Mesothelial cell of epicardium (in vitro differentiated cells): Measurements from ENCODE around the gene EFHD2. TPM values are rescaled to one million over a fixed set of nuclear protein-coding genes. Genes with fewer than 3 reads are reported as not detected.

Source experiments
- DNase-seq, 2 experiments: peaks; one replicate each; pipeline ENCODE4 v3.0.0; 2021; ENCODE audit warnings: low spot score in 2 of 2; ENCODE audit not compliant: unreplicated experiment in 2 of 2
- H3K27ac Mint-ChIP-seq: 2 replicates; pipeline ENCODE4 v1.8.0; 2021; ENCODE audit warnings: mixed read lengths
- H3K27me3 Mint-ChIP-seq: 2 replicates; pipeline ENCODE4 v1.8.0; 2021; ENCODE audit warnings: low read depth, mixed read lengths
- H3K36me3 Mint-ChIP-seq: 2 replicates; pipeline ENCODE4 v1.8.0; 2021; ENCODE audit warnings: mixed read lengths
- H3K4me1 Mint-ChIP-seq: 2 replicates; pipeline ENCODE4 v1.8.0; 2021; ENCODE audit warnings: mixed read lengths
- H3K4me3 Mint-ChIP-seq: 2 replicates; pipeline ENCODE4 v1.8.0; 2021; ENCODE audit warnings: mild to moderate bottlenecking, moderate library complexity, mixed read lengths
- H3K9me3 Mint-ChIP-seq: 2 replicates; pipeline ENCODE4 v1.8.0; 2021; ENCODE audit warnings: mixed read lengths
- CTCF ChIP-seq: fragments of 200-600 bp; sonication (generic); IDR thresholded peaks from one replicate; pipeline ENCODE4 v1.5.0; 2021; ENCODE audit warnings: antibody characterized with exemption; ENCODE audit not compliant: unreplicated experiment
- total RNA-seq: library from RNA; stranded (reverse); gene quantifications from 3 replicates; pipeline ENCODE4 v1.2.1, GENCODE V29; 2021

EFHD2 gene
- total RNA-seq, 1 donor from 2014 or later, result 16.2 TPM

DNA sequence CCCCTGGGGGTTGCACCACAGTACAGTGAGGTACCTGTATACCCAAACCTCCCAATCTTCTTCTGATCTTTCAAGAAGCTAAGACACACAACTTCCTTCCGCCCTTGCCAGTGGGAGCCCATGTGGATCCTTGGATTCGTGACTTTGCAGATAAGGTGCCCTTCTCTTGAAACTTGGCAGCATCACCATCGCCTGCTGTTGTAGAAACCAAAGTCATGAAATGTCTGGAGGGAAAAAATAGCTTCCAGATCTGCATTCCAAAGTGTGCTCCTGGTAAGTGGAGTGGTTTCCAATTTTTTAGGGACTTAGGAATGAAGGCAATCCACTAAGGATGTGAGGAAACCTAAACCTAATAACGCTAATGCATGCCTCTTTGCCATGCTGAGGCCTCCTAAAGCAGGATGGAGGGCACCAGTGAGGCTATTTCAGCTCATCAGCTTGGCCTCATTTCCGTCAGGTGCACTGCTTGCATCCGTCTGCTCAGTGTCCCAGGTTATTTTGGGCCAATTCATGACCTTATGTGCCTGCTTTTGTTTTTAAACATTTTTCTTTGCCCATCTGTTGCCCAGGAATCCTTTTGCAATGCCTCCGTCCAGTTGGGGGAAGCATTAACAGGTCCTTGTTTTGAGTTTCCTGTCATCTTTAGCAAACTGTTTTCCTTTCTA is 8.2 kb upstream of the EFHD2 start:
- Mint-ChIP-seq H3K27ac (no peak overlapping the region), H3K36me3 (no peaks in the 10 kb centered on the region)

GRCh38 chr1:15402809-15403450 is 6.8 kb upstream of the EFHD2 start:
- no peak for TF ChIP-seq CTCF
- Mint-ChIP-seq H3K27ac (no peak overlapping the region), H3K36me3 (no peaks in the 10 kb centered on the region), H3K4me3 (no peak overlapping the region), H3K4me1 (no peaks in the 10 kb centered on the region), H3K27me3 (peaks cover 15% of the 10 kb centered on the region), H3K9me3 (peaks cover 5% of the 10 kb centered on the region)
- no peak for DNase-seq

More for the DNA sequence above, 8.2 kb upstream of the EFHD2 start:
- peaks cover 5% of the 10 kb centered on the region for H3K9me3 Mint-ChIP-seq
- no peak overlapping the region for H3K4me3 Mint-ChIP-seq
- peaks cover 4% of the 10 kb centered on the region for H3K27me3 Mint-ChIP-seq
- TF ChIP-seq CTCF, result no peak
- DNase-seq, result no peak
- H3K4me1 Mint-ChIP-seq, result no peaks in the 10 kb centered on the region

DNA sequence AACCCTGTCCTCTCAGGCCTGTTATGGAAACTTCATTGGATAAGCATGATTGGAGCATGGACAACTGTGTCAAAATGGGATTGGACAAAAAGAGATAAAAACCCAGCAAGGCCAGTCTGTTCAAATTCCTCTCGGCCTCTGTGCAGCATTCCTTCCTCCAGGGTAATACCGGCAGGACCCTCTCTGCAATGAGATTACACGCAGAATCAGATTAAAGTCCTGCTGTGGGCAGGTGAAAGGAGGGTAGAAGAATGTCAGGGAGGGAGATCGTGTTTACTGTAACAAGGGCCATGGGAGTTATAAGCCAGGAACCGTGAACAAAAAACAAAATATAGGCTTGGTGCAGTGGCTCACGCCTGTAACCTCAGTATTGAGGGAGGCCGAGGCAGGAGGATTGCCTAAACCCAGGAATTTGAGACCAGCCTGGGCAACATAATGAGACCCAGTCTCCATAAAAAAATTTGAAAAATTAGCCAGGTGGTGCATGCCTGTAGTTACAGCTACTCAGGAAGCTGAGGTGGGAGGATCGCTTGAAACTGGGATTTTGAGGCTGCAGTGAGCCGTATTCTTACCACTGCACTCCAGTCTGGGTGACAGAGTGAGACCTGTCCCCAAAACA is 5.6 kb upstream of the EFHD2 start:
- no peak for TF ChIP-seq CTCF
- H3K36me3 Mint-ChIP-seq, result no peaks in the 10 kb centered on the region
- H3K27ac Mint-ChIP-seq, result no peak overlapping the region
- H3K4me1 Mint-ChIP-seq, result peaks cover 6% of the 10 kb centered on the region
- peaks cover 5% of the 10 kb centered on the region for H3K9me3 Mint-ChIP-seq
- peaks cover 21% of the 10 kb centered on the region for H3K27me3 Mint-ChIP-seq
- no peak for DNase-seq
- no peak overlapping the region for H3K4me3 Mint-ChIP-seq

- Mint-ChIP-seq H3K9me3 (no peaks in the 10 kb centered on the region), H3K36me3 (no peaks in the 10 kb centered on the region), H3K4me3 (no peak overlapping the region), H3K4me1 (peaks cover 8% of the 10 kb centered on the region), H3K27ac (no peak overlapping the region), H3K27me3 (peaks cover 23% of the 10 kb centered on the region)
- DNase-seq, result no peak
- no peak for TF ChIP-seq CTCF
Measured at GRCh38 chr1:15405106-15405850, 4.4 kb upstream of the EFHD2 start.

GRCh38 chr1:15406614-15407559 is 2.8 kb upstream of the EFHD2 start:
- Mint-ChIP-seq H3K36me3 (no peaks in the 10 kb centered on the region), H3K27ac (no peak overlapping the region), H3K9me3 (no peaks in the 10 kb centered on the region), H3K27me3 (peaks cover 32% of the 10 kb centered on the region), H3K4me3 (no peak overlapping the region), H3K4me1 (peaks cover 21% of the 10 kb centered on the region)
- no peak for DNase-seq
- TF ChIP-seq CTCF, result no peak
